ENCODE data around the gene KLF1.
A peak's percentile ranks its signal among the peaks of the same experiment; 100 is the strongest.
"Not testable (repeated sequence)": the region's sequence is repeated elsewhere in the genome, so short reads cannot be mapped to it uniquely, and the experiment has no call there.

KLF1 gene

GRCh38 chr19:12890787-12891552 is 4.0 kb upstream of the KLF1 start, which contains the start of gene GCDH:
GCDH (plus strand) TSS chr19:12891160; CDS start chr19:12891305, 145 bp downstream.
- DNase-seq = peak; percentile 97

DNA sequence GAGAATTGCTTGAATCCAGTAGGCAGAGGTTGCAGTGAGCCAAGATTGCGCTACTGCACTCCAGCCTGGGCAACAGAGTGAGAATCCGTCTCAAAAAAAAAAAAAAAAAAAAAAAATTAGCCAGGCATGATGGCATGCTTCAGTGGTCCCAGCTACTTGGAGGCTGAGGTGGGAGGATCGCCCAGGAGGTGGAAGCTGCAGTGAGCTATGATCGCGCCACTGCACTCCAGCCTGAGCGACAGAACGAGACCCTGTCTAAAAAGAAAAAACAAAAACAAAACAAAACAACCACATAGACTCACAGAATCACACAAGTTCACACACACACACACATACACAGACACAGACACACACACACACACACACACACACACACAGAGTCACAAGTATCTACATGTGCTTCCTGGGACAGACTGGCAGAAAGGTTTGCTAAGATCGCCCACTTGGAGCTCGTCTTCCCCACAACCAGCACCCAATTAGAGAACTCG is 3.3 kb upstream of the KLF1 start:
- not testable (repeated sequence) for DNase-seq

DNA sequence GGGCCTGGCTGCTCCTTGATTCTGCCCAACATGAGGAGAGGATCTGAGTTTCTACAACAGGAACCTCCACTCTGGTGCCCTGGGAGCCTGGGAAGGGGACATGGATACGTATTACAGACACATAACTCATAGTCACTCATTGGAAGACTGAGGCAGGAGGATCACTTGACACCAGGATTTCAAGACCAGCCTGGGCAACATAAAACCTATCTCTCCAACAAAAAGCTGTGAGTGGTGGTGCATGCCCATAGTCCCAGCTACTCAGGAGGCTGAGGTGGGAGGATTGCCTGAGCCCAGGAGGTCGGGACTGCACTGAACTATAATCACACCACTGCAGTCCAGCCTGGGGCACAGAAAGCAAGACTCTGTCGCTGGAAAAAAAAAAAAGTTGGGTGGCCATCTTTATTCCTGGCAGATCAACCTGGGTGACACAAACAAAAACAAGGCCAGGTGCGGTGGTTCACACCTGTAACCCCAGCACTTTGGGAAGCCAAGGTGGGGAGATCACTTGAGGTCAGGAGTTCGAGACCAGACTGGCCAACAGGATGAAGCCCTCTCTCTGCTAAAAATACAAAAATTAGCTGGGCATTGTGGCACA is 1.1 kb upstream of the KLF1 start:
- no peak for DNase-seq

GRCh38 chr19:12886651-12886968 is 391 bp downstream of the KLF1 start:
- DNase-seq = no peak

GRCh38 chr19:12885749-12886650 is 1.0 kb downstream of the KLF1 start:
- no peak for DNase-seq

DNA sequence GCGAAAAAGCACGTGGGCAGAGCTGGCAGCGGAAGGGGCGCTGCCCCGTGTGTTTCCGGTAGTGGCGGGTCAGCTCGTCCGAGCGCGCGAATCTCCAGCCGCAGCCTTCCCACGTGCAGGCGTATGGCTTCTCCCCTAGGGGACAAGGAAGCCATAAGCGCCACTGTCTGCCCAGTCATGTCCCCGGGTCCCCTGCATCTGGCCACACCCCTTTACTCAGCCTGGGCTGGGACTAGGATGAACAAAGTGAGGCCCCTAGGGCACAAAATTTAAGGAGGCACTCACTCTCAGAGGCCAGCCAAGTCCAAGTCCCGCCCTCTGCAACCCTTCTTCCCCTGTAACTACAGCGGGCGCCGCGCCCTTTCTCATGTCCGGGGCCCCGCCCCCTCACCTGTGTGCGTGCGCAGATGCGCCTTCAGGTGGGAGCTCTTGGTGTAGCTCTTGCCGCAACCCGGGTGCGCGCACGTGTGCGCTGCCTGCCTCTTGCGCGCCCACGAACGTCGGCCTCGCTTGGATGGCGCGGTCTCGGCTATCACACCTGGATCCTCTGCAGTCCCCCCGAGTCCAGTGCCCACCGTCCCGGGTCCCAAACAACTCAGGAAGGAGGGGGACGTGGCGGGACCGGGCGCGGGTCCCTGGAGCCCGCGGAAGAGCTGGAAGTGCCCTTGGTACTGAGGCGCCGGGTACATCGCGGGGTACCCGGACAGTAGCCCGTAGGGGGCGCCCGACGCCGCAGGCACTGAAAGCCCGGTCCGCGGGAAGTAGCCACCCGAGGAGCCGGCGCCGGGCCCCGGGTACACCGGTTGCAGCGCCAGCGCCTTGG is 1.9 kb downstream of the KLF1 start:
- peak; percentile 81 for DNase-seq

- DNase-seq = no peak
These were observed 2.4 kb downstream of the KLF1 start for GRCh38 chr19:12884627-12884925.

DNA sequence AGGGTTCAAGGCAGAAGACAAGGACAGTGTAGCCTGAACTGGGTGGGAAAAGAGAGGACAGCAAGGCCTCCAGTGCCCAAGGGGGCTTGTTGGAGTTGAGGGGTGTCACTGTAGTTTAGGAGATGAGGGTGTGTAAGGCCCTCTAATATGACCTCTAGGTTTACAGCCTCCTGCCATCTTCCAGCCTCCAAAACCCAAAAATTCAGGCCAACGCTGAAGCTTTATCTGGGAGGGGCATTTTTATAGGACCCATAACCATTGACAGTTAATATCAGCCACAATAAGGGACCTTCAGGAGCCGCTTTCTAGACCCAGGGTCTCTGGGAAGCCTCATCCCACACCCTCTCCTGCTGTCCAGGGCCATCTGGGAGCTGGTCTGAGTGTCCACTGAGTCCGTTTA is 2.8 kb downstream of the KLF1 start:
- no peak for DNase-seq

GRCh38 chr19:12882589-12882988 is 4.4 kb downstream of the KLF1 start:
- DNase-seq = no peak

GRCh38 chr19:12881172-12881808 is 5.7 kb downstream of the KLF1 start, which contains the start of gene DNASE2:
DNASE2 (minus strand) TSS chr19:12881449; CDS start chr19:12881375, 74 bp downstream.
- DNase-seq = peak; percentile 95

GRCh38 chr19:12880551-12881171 is 6.3 kb downstream of the KLF1 start:
- DNase-seq = no peak

GRCh38 chr19:12875086-12875485 is 11.9 kb downstream of the KLF1 start:
- DNase-seq = no peak

DNA sequence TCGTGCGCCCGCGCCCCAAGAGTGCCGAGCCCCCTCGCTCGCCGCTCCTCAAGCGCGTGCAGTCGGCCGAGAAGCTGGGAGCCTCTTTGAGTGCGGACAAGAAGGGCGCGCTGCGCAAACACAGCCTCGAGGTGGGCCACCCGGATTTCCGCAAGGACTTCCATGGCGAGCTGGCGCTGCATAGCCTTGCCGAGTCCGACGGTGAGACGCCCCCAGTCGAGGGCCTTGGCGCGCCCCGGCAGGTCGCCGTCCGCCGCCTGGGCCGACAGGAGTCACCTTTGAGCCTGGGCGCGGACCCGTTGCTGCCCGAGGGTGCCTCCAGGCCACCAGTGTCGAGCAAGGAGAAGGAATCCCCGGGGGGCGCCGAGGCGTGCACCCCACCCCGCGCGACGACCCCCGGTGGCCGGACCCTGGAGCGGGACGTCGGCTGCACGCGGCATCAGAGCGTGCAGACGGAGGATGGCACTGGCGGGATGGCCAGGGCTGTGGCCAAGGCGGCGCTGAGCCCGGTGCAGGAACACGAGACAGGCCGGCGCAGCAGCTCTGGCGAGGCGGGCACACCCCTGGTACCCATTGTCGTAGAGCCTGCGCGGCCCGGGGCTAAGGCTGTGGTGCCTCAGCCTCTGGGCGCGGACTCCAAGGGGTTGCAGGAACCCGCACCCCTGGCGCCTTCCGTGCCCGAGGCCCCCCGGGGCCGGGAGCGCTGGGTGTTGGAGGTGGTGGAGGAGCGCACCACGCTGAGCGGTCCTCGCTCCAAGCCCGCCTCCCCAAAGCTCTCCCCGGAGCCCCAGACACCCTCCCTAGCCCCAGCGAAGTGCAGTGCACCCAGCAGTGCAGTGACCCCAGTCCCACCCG is 12.9 kb downstream of the KLF1 start:
- DNase-seq = no peak

GRCh38 chr19:12872941-12873890 is 13.8 kb downstream of the KLF1 start:
- no peak for DNase-seq

DNA sequence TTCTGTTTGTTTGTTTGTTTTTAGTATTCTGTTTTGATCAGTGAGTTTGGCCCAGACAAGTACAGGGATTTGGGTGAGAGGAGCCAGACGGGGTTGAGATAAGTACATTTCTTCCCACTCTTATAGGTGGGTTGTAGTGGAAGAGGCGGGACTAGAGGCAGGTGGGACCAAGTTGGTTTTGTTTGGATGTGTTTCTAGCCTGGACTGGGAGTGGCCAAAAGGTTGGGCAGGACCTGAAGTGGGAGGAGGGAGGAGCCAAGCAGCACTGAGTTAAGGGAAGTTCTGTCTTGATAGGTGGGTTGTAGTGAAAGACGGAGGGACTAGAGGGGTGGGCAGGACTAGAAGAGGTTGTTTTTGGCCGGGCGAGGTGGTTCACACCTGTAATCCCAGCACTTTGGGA is 14.7 kb downstream of the KLF1 start:
- DNase-seq = no peak

DNA sequence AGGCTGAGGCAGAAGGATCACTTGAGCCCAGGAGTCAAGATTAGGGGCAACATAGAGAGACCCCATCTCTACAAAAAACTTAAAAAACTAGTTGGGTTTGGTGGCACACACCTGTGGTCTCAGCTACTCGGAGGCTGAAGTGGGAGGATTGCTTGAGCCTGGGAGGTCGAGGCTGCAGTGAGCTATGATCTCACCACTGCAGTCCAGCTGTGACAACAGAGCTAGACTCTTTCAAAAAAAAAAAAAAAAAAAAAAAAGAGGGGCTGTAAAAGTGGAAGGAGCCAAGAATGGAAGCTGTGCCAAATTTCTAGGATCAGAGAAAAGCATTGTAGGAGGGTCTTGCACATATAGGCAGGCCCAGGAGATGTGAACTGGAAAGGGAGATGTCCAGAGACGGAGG is 15.3 kb downstream of the KLF1 start:
- no peak for DNase-seq

- no peak for DNase-seq
These were observed 18.4 kb downstream of the KLF1 start for GRCh38 chr19:12868540-12869112.

- no peak for DNase-seq
These were observed 19.6 kb downstream of the KLF1 start for GRCh38 chr19:12867120-12868099.
